Adrenal gland (tissue), 5 donors: ENCODE measurements around the gene PRICKLE1.

Source experiments
- CTCF ChIP-seq, 6 experiments: fragments of 450-650 bp in 4 of 6; fragments of 200-600 bp in 2 of 6; sonication (generic) in 1 of 6; IDR thresholded peaks; 1 replicate in 5 of 6; 2 replicates in 1 of 6; pipeline versions ENCODE4 v1.5.1 to v1.8.0; 2016 to 2021; ENCODE audit warnings: antibody characterized with exemption in 6 of 6, mild to moderate bottlenecking in 2 of 6, moderate library complexity in 1 of 6
- POLR2A ChIP-seq, 2 donors: fragments of 450-650 bp; IDR thresholded peaks; one replicate each; pipeline ENCODE4 v1.6.1; 2017; ENCODE audit warnings: antibody characterized with exemption in 2 of 2, mild to moderate bottlenecking in 2 of 2, moderate library complexity in 1 of 2
- donor health status: DM: no; HTN: no; CAD: no.

- TF ChIP-seq CTCF (IDR thresholded peaks at IDR 0.05) (no peak), POLR2A (IDR thresholded peaks at IDR 0.05) (no peak)
Observed at GRCh38 chr12:42525444-42525843, 64.1 kb downstream of the PRICKLE1 start.
